Neuron (in vitro differentiated cells): ENCODE data around the gene GABARAP.

Experiments
- H2AFZ ChIP-seq: one replicate; pipeline ENCODE4 v1.6.1; 2013; ENCODE audit warnings: low read depth, mild to moderate bottlenecking, inconsistent platforms, low read length, moderate library complexity
- H3K27me3 ChIP-seq: one replicate; pipeline ENCODE4 v1.6.1; 2013; ENCODE audit warnings: low read length; ENCODE audit not compliant: insufficient read depth
- H3K36me3 ChIP-seq: one replicate; pipeline ENCODE4 v1.6.1; 2013; ENCODE audit warnings: low read length; ENCODE audit not compliant: insufficient read depth
- H3K4me1 ChIP-seq: one replicate; pipeline ENCODE4 v1.6.1; 2013; ENCODE audit warnings: low read length; ENCODE audit not compliant: insufficient read depth
- H3K4me3 ChIP-seq: 2 replicates; pipeline ENCODE4 v1.5.1; 2013; ENCODE audit warnings: mild to moderate bottlenecking, low read length, moderate library complexity
- H3K9me3 ChIP-seq: one replicate; pipeline ENCODE4 v1.6.1; 2013; ENCODE audit warnings: low read length

Gene GABARAP

DNA sequence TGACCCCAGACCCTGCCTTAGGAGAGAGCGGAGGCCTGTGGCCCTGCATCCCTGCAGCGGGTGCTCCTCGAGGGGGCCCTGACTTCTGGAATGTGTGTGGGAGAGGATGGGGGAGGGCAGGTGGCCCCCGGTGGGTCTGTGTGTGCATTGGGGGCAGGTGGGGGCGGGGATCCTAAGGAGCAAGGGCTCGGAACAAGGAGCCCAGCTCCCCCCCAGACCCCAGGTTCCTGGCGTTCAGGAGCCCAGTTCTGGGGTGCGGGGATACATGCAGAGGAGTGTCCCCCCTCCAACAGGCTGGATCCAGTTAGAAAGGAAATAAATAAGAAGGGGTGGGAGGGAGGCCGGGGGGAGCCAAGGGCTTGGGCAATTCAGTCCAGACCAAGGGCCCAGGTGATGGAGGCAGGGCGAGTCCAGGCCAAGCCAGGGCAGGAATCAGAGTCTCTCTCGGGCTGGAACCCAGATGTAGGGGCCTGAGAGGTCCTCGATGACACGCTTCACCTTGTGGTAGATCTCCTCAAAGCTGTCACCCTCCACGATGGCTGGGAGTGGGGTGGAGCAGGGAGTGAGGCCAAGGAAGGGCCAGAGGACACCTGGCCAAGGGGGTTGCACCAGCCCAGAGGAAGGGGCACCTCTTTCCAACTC is 51.9 kb downstream of the GABARAP start:
- Histone ChIP-seq H2AFZ (no peak overlapping the region), H3K4me3 (no peak overlapping the region), H3K9me3 (peaks cover 2% of the 10 kb centered on the region), H3K27me3 (no peaks in the 10 kb centered on the region), H3K36me3 (peaks cover 46% of the 10 kb centered on the region), H3K4me1 (peaks cover 4% of the 10 kb centered on the region)
